ENCODE results near the gene NDE1.
"Not testable (repeated sequence)": the region's sequence is repeated elsewhere in the genome, so short reads cannot be mapped to it uniquely, and the experiment has no call there.

- TF ChIP-seq, protein P1, sequence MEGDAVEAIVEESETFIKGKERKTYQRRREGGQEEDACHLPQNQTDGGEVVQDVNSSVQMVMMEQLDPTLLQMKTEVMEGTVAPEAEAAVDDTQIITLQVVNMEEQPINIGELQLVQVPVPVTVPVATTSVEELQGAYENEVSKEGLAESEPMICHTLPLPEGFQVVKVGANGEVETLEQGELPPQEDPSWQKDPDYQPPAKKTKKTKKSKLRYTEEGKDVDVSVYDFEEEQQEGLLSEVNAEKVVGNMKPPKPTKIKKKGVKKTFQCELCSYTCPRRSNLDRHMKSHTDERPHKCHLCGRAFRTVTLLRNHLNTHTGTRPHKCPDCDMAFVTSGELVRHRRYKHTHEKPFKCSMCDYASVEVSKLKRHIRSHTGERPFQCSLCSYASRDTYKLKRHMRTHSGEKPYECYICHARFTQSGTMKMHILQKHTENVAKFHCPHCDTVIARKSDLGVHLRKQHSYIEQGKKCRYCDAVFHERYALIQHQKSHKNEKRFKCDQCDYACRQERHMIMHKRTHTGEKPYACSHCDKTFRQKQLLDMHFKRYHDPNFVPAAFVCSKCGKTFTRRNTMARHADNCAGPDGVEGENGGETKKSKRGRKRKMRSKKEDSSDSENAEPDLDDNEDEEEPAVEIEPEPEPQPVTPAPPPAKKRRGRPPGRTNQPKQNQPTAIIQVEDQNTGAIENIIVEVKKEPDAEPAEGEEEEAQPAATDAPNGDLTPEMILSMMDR (conservative IDR thresholded peaks at IDR 0.05; ENCODE audit: low read length), result not testable (repeated sequence)
- not testable (repeated sequence) for TF ChIP-seq EZH2phosphoT487 (IDR thresholded peaks at IDR 0.05; ENCODE audit: borderline replicate concordance, low read depth, low read length)
Observed at GRCh38 chr16:15727697-15728096, 77.7 kb downstream of the NDE1 start.

Measured in OCI-LY7 (cell line).